GM12874 (cell line): Measurements from ENCODE around the gene HECW1.

Source experiments
- CTCF ChIP-seq: IDR thresholded peaks from 2 replicates; pipeline ENCODE4 v1.5.1; 2011; ENCODE audit warnings: low read depth, mild to moderate bottlenecking, control low read depth, low read length, moderate library complexity; ENCODE audit not compliant: insufficient read depth

HECW1 gene

GRCh38 chr7:43152696-43153095 is 40.2 kb downstream of the HECW1 start:
- no peak for TF ChIP-seq CTCF

GRCh38 chr7:43155636-43156035 is 43.2 kb downstream of the HECW1 start:
- no peak for TF ChIP-seq CTCF

GRCh38 chr7:43163885-43164284 is 51.4 kb downstream of the HECW1 start:
- no peak for TF ChIP-seq CTCF

- no peak for TF ChIP-seq CTCF
Observed at GRCh38 chr7:43164757-43165156, 52.3 kb downstream of the HECW1 start.

- TF ChIP-seq CTCF, result no peak
Observed at GRCh38 chr7:43166686-43167085, 54.2 kb downstream of the HECW1 start.

GRCh38 chr7:43169076-43169475 is 56.6 kb downstream of the HECW1 start:
- TF ChIP-seq CTCF, result no peak

GRCh38 chr7:43170571-43170970 is 58.1 kb downstream of the HECW1 start:
- no peak for TF ChIP-seq CTCF
